Measurements from ENCODE around the gene GCFC2.

GRCh38 chr2:75637568-75637967 is 73.1 kb downstream of the GCFC2 start:
- no peak for TF ChIP-seq CTCF (IDR thresholded peaks at IDR 0.05)
- no peak for TF ChIP-seq POLR2A (IDR thresholded peaks at IDR 0.05)
- no peak for TF ChIP-seq POLR2AphosphoS5 (IDR thresholded peaks at IDR 0.05)
- TF ChIP-seq EP300 (IDR thresholded peaks at IDR 0.05), result no peak

Data from suprapubic skin (tissue), 4 donors.